Smooth muscle cell (in vitro differentiated cells): ENCODE measurements around the gene IL1RAP. TPM values are rescaled to one million over a fixed set of nuclear protein-coding genes. Genes with fewer than 3 reads are reported as not detected.

Source experiments
- DNase-seq: peaks from one replicate; lab custom pipeline; 2025; ENCODE audit not compliant: unreplicated experiment; lab: John Stamatoyannopoulos, UW
- H2AFZ ChIP-seq: fragments of 200-600 bp; sonication (generic); 2 replicates; pipeline ENCODE4 v1.6.0; 2016; ENCODE audit warnings: antibody characterized with exemption, low read depth, mild to moderate bottlenecking
- H3F3A ChIP-seq: fragments of 200-600 bp; sonication (generic); 2 replicates; pipeline ENCODE4 v1.6.0; 2017; ENCODE audit warnings: antibody characterized with exemption, low read depth
- H3K27ac ChIP-seq: fragments of 200-600 bp; sonication (generic); 2 replicates; pipeline ENCODE4 v1.5.1; 2016; ENCODE audit warnings: low read depth, mild to moderate bottlenecking
- H3K27me3 ChIP-seq: fragments of 200-600 bp; sonication (generic); 2 replicates; pipeline ENCODE4 v1.6.1; 2016; ENCODE audit warnings: low read depth, mild to moderate bottlenecking
- H3K36me3 ChIP-seq: fragments of 200-600 bp; sonication (generic); 2 replicates; pipeline ENCODE4 v1.5.1; 2016; ENCODE audit warnings: low read depth
- H3K4me1 ChIP-seq: fragments of 200-600 bp; sonication (generic); 2 replicates; pipeline ENCODE4 v1.5.1; 2016; ENCODE audit warnings: low read depth
- H3K4me2 ChIP-seq: fragments of 200-600 bp; sonication (generic); 2 replicates; pipeline ENCODE4 v1.6.0; 2016; ENCODE audit warnings: mild to moderate bottlenecking
- H3K4me3 ChIP-seq: fragments of 200-600 bp; sonication (generic); 2 replicates; pipeline ENCODE4 v1.5.1; 2016; ENCODE audit warnings: mild to moderate bottlenecking
- H3K79me2 ChIP-seq: fragments of 200-600 bp; sonication (generic); 2 replicates; pipeline ENCODE4 v1.6.0; 2016; ENCODE audit warnings: low read depth, mild to moderate bottlenecking
- H3K9ac ChIP-seq: fragments of 200-600 bp; sonication (generic); 2 replicates; pipeline ENCODE4 v1.6.0; 2016; ENCODE audit warnings: low read depth
- H3K9me3 ChIP-seq: fragments of 200-600 bp; sonication (generic); replicated peaks from 2 replicates; pipeline ENCODE4 v1.5.1; 2016; ENCODE audit warnings: low read depth
- H4K20me1 ChIP-seq: fragments of 200-600 bp; sonication (generic); 2 replicates; pipeline ENCODE4 v1.6.0; 2016; ENCODE audit warnings: low read depth
- CTCF ChIP-seq: fragments of 200-600 bp; sonication (generic); IDR thresholded peaks from 2 replicates; pipeline ENCODE4 v1.5.1; 2017; ENCODE audit warnings: borderline replicate concordance, mild to moderate bottlenecking, antibody characterized with exemption; ENCODE audit not compliant: insufficient read depth, poor library complexity, severe bottlenecking
- WGBS: methylation state at CpG from one replicate; pipeline ENCODE4 v1.1.7; 2016; ENCODE audit warnings: low lambda C conversion rate; 5-methylcytosine and 5-hydroxymethylcytosine counted together
- polyA plus RNA-seq: library from polyadenylated mRNA; unstranded; fragments of >200 nt; fragmentation: Nextera tagmentation; extraction: Ambion mirVana; gene quantifications from 2 replicates; pipeline ENCODE4 v1.2.1, GENCODE V29; 2016
- total RNA-seq: library from RNA; depleted of rRNA; stranded (reverse); fragments of >200 nt; gene quantifications from 2 replicates; pipeline ENCODE4 v1.2.3, GENCODE V29; 2014

The IL1RAP gene
- total and polyA plus RNA-seq, 2 experiments from 2014 or later = 13.5 to 49.1 TPM

GRCh38 chr3:190617185-190617584 is 103.3 kb downstream of the IL1RAP start:
- Histone ChIP-seq H3K27me3 (no peaks in the 10 kb centered on the region), H3K27ac (no peak overlapping the region), H3K4me2 (no peak overlapping the region), H3K79me2 (no peaks in the 10 kb centered on the region), H3K9ac (no peak overlapping the region), H4K20me1 (no peaks in the 10 kb centered on the region), H3K4me1 (no peaks in the 10 kb centered on the region), H3K9me3 (no peaks in the 10 kb centered on the region), H3K36me3 (no peaks in the 10 kb centered on the region), H2AFZ (no peak overlapping the region), H3F3A (no peaks in the 10 kb centered on the region), H3K4me3 (no peak overlapping the region)
- DNase-seq = no peak
- TF ChIP-seq CTCF = no peak
- WGBS = 94% methylated on average over 3 of the region's 3 CpGs

- no peaks in the 10 kb centered on the region for H3K79me2 ChIP-seq
- H3K4me1 ChIP-seq = no peaks in the 10 kb centered on the region
- no peaks in the 10 kb centered on the region for H3F3A ChIP-seq
- WGBS = 71% methylated on average over 8 of the region's 8 CpGs
- H3K9ac ChIP-seq = no peak overlapping the region
- no peak for DNase-seq
- H3K4me3 ChIP-seq = no peak overlapping the region
- H2AFZ ChIP-seq = no peak overlapping the region
- H3K27me3 ChIP-seq = no peaks in the 10 kb centered on the region
- H3K36me3 ChIP-seq = no peaks in the 10 kb centered on the region
- H3K4me2 ChIP-seq = no peak overlapping the region
- no peak for TF ChIP-seq CTCF
- H3K27ac ChIP-seq = no peak overlapping the region
- no peaks in the 10 kb centered on the region for H4K20me1 ChIP-seq
- no peaks in the 10 kb centered on the region for H3K9me3 ChIP-seq
Measured at GRCh38 chr3:190618330-190619030, 104.6 kb downstream of the IL1RAP start.

- Histone ChIP-seq H3K9me3 (no peaks in the 10 kb centered on the region), H4K20me1 (no peaks in the 10 kb centered on the region), H3K27ac (no peak overlapping the region), H3K9ac (no peak overlapping the region), H3K4me3 (no peak overlapping the region), H3K79me2 (no peaks in the 10 kb centered on the region), H3K4me1 (no peaks in the 10 kb centered on the region), H3K4me2 (no peak overlapping the region), H2AFZ (no peak overlapping the region), H3K27me3 (no peaks in the 10 kb centered on the region), H3F3A (no peaks in the 10 kb centered on the region), H3K36me3 (no peaks in the 10 kb centered on the region)
- no peak for DNase-seq
- WGBS = 99% methylated on average over 5 of the region's 5 CpGs
- TF ChIP-seq CTCF = no peak
Measured at GRCh38 chr3:190619353-190619752, 105.5 kb downstream of the IL1RAP start.

- TF ChIP-seq CTCF = no peak
- Histone ChIP-seq H3F3A (no peaks in the 10 kb centered on the region), H3K27me3 (no peaks in the 10 kb centered on the region), H3K79me2 (no peaks in the 10 kb centered on the region), H2AFZ (no peak overlapping the region), H3K36me3 (no peaks in the 10 kb centered on the region), H3K4me1 (no peaks in the 10 kb centered on the region), H3K9me3 (no peaks in the 10 kb centered on the region), H4K20me1 (no peaks in the 10 kb centered on the region), H3K9ac (no peak overlapping the region), H3K4me3 (no peak overlapping the region), H3K27ac (no peak overlapping the region), H3K4me2 (no peak overlapping the region)
- WGBS = 91% methylated on average over 2 of the region's 2 CpGs
- DNase-seq = no peak
Measured at GRCh38 chr3:190619761-190620160, 105.9 kb downstream of the IL1RAP start.
